Chondrocyte (in vitro differentiated cells): ENCODE measurements around the gene ETV3. TPM values are rescaled to one million over a fixed set of nuclear protein-coding genes. Genes with fewer than 3 reads are reported as not detected.
"Not testable (repeated sequence)": the region's sequence is repeated elsewhere in the genome, so short reads cannot be mapped to it uniquely, and the experiment has no call there.

ENCODE experiments used
- DNase-seq: peaks from one replicate; pipeline ENCODE4 v3.0.0; 2021; ENCODE audit warnings: mixed read lengths, low spot score
- H3K27ac Mint-ChIP-seq: one replicate; pipeline ENCODE4 v1.8.0; 2021; ENCODE audit warnings: mild to moderate bottlenecking, moderate library complexity, mixed read lengths; ENCODE audit not compliant: unreplicated experiment
- H3K27me3 Mint-ChIP-seq: 2 replicates; pipeline ENCODE4 v1.8.0; 2021; ENCODE audit warnings: low read depth, mixed read lengths
- H3K36me3 Mint-ChIP-seq: 2 replicates; pipeline ENCODE4 v1.8.0; 2021; ENCODE audit warnings: low read depth, mixed read lengths
- H3K4me1 Mint-ChIP-seq: 2 replicates; pipeline ENCODE4 v1.8.0; 2021; ENCODE audit warnings: low read depth, mild to moderate bottlenecking, mixed read lengths
- H3K4me3 Mint-ChIP-seq: one replicate; pipeline ENCODE4 v1.8.0; 2021; ENCODE audit warnings: mild to moderate bottlenecking, moderate library complexity, mixed read lengths; ENCODE audit not compliant: unreplicated experiment
- H3K9me3 Mint-ChIP-seq: 2 replicates; pipeline ENCODE4 v1.8.0; 2021; ENCODE audit warnings: low read depth, mixed read lengths
- total RNA-seq: library from RNA; stranded (reverse); gene quantifications from 3 replicates; pipeline ENCODE4 v1.2.1, GENCODE V29; 2021
- TF ChIP-seq, protein P1 (sequence below): fragments of 200-600 bp; sonication (generic); IDR thresholded peaks from 2 replicates; pipeline ENCODE4 v1.5.0; 2021; ENCODE audit warnings: antibody characterized with exemption, mild to moderate bottlenecking, moderate library complexity

The ETV3 gene
- total RNA-seq, 1 donor from 2014 or later: 23.4 TPM

DNA sequence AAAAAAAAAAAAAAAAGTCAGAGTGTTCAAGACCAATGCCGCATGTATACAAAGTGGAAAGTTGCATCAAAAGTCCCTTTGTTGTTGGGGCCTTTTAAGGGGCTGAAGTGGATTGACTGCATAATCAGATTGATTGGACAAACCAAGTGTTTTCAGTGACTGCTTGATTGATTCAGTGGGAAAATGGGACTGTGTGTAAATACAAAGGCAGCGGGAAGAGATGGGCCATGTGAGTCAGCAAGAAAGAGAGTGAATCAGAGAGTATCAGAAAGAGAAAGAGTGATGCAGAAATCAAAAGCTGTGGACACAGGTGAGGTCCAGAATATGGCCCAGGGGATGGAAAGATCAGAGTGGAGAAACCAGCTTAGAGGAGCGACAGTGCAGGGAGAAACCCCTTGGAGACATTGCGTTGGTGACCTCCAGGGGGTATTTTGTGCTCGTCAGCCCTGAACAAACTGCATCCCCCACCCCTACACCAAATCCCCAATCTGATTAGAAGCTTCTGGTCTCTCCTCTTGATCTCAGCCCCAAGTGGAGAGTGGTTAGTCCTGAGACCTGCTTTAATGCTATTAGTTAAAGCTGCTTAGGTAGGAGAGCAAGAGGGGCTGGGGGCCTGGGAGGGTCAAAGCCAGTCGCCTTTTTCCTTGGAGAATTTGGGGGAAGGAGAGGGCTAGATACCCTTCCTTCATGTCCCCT is 33.4 kb downstream of the ETV3 start:
- peaks cover 6% of the 10 kb centered on the region for H3K27me3 Mint-ChIP-seq
- H3K9me3 Mint-ChIP-seq: no peaks in the 10 kb centered on the region
- no peaks in the 10 kb centered on the region for H3K36me3 Mint-ChIP-seq
- no peak for DNase-seq
- no peak overlapping the region for H3K27ac Mint-ChIP-seq
- no peak overlapping the region for H3K4me3 Mint-ChIP-seq
- TF ChIP-seq, protein P1, sequence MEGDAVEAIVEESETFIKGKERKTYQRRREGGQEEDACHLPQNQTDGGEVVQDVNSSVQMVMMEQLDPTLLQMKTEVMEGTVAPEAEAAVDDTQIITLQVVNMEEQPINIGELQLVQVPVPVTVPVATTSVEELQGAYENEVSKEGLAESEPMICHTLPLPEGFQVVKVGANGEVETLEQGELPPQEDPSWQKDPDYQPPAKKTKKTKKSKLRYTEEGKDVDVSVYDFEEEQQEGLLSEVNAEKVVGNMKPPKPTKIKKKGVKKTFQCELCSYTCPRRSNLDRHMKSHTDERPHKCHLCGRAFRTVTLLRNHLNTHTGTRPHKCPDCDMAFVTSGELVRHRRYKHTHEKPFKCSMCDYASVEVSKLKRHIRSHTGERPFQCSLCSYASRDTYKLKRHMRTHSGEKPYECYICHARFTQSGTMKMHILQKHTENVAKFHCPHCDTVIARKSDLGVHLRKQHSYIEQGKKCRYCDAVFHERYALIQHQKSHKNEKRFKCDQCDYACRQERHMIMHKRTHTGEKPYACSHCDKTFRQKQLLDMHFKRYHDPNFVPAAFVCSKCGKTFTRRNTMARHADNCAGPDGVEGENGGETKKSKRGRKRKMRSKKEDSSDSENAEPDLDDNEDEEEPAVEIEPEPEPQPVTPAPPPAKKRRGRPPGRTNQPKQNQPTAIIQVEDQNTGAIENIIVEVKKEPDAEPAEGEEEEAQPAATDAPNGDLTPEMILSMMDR: no peak
- H3K4me1 Mint-ChIP-seq: peaks cover 10% of the 10 kb centered on the region

DNA sequence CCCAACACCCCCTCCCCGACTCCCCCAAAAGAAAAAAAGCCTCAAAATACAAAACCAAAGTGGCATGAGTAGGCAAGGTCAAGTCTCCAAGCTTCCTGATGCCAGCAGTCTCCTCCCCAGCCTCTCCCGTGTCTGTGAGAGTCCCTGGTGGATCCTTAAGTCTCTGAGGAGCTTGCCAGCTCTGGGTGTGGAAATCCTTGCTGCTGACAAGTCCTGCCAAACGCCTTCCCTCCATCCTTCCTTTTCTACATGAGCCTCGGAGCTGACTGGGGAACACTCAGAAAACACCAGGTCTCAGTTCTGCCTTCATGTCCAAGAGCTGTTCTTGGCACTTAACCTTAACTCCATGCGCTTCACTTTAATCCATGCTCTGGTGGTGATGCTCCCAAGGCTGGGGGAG is 34.9 kb downstream of the ETV3 start:
- no peaks in the 10 kb centered on the region for H3K36me3 Mint-ChIP-seq
- no peak for DNase-seq
- TF ChIP-seq, protein P1: no peak
- H3K9me3 Mint-ChIP-seq: no peaks in the 10 kb centered on the region
- H3K4me3 Mint-ChIP-seq: no peak overlapping the region
- peaks cover 10% of the 10 kb centered on the region for H3K4me1 Mint-ChIP-seq
- peaks cover 6% of the 10 kb centered on the region for H3K27me3 Mint-ChIP-seq
- H3K27ac Mint-ChIP-seq: no peak overlapping the region

DNA sequence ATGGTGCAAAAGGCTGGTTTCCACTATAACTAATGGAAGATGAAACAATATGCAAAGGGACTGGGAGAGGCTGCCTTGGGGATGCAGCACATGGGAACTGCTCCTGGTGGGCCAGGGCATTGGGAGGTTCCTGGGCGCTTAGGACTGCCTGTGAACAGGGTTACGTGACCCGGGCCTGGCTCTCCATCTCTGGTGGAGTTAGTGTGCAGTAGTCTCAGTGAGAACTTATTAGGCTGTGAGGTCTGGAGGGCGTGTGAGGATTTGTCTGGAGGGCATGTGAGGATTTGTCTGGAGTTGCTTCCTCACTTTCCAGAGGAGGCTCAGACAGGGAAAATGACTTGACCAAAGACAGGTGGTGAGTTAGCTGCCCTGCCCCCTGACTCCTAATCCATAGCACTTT is 37.0 kb downstream of the ETV3 start:
- Mint-ChIP-seq H3K4me1 (peaks cover 3% of the 10 kb centered on the region), H3K36me3 (no peaks in the 10 kb centered on the region), H3K27me3 (peaks cover 6% of the 10 kb centered on the region), H3K9me3 (no peaks in the 10 kb centered on the region), H3K27ac (no peak overlapping the region), H3K4me3 (no peak overlapping the region)
- TF ChIP-seq, protein P1: no peak
- DNase-seq: no peak

DNA sequence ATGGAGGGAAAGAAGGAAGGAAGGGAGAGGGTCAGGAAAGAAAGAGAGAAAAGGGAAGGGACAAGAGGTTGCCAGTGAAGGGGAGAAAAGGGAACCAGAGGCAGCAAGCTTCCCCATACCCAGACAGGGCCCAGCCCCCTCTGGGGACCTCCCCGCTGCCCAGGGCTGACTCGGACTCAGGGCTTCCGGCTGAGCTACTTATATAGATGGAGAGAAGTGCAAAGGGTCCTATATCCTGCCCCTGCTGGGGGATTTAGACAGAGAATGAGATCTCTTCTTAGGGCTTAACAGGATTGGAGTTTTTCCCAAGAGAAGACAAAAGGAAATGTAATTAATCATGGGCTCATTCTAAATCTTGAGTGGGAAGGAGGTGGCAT is 38.6 kb downstream of the ETV3 start, which contains the start of gene ETV3L:
Gene ETV3L (minus strand): TSS at position 176 of the 377 bp plus-strand sequence. CDS start 285 bp downstream, outside the sequence.
- Mint-ChIP-seq H3K27ac (no peak within 1 kb of the TSS), H3K4me3 (no peak within 1 kb of the TSS), H3K4me1 (no peaks in the 10 kb centered on the region), H3K9me3 (no peaks in the 10 kb centered on the region), H3K27me3 (peaks cover 4% of the 10 kb centered on the region), H3K36me3 (no peaks in the 10 kb centered on the region)
- DNase-seq: no peak
- TF ChIP-seq, protein P1: no peak

DNA sequence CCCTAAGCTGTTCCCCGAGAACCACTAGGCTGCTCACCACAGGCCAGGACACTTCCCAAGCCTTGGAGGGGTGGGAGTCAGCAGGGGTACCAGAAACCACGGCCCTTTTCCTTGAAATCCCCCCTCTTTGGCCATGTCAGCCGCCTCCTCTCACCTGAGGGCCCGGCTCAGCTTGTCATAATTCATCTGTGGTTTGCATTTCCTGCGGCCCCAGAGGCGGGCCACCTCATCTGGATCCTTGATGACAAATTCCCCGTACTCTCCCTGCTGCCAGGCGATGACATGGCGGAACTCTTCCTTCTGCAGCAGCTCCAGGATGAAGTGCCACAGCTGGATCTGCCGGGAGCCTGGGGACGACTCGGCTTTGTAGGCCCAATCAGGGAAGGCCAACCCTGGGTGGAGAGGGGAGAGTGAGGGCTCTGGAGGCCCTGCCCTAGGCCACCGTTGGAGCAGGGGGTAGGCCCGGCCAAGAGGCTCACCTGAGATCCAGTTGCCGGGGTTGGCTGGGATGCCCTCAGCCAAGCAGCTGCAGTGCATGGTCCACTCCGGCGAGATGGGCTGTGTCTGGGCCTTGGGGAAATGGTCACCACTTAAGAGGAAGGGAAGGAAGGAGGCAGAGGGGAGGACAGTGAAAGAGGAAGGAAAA is 39.1 kb downstream of the ETV3 start:
- not testable (repeated sequence) for DNase-seq, H3K4me3 Mint-ChIP-seq, H3K9me3 Mint-ChIP-seq, H3K27ac Mint-ChIP-seq, H3K4me1 Mint-ChIP-seq, H3K27me3 Mint-ChIP-seq, H3K36me3 Mint-ChIP-seq
